PC-9 (cell line): ENCODE data around the gene PLXDC2.
A peak's percentile ranks its signal among the peaks of the same experiment; 100 is the strongest.

Experiments used
- EZH2 ChIP-seq: fragments of 200-600 bp; sonication (generic); IDR thresholded peaks from 2 replicates; pipeline ENCODE4 v1.8.0; 2017; ENCODE audit warnings: antibody characterized with exemption, low read depth
- TF ChIP-seq, protein P1 (sequence below): fragments of 200-600 bp; sonication (generic); conservative IDR thresholded peaks from 2 replicates; pipeline ENCODE4 v1.6.1; 2017; ENCODE audit warnings: mixed run types, antibody characterized with exemption, mild to moderate bottlenecking, moderate library complexity

DNA sequence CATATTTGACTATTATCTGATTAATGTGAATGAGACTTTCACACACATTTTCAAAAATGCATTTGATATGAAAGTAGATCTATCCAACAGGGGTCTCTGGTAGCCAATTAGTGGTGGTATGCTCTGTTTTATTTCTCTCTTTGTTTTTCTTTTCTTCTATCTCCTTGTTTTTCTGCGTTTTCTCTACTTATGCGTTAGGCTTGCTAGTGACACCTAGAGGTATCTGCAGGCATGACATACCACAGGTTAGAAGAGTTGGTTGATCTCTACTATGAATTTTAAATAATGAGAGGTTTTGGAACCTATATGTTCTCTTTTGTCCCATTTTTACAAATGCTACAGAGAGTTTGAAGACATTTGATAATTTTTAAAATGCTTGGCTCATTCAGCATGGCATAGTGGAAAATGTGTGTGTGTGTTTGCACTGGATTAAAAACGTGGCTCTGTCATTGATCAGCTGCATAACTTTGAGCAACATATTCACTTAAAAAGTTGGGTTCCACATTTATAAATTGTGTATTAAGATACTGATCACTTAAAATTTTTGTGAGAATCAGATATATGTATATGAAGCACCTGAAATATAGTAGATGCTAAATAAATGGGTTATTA, 28.1 kb upstream of the PLXDC2 start:
- TF ChIP-seq, protein P1, sequence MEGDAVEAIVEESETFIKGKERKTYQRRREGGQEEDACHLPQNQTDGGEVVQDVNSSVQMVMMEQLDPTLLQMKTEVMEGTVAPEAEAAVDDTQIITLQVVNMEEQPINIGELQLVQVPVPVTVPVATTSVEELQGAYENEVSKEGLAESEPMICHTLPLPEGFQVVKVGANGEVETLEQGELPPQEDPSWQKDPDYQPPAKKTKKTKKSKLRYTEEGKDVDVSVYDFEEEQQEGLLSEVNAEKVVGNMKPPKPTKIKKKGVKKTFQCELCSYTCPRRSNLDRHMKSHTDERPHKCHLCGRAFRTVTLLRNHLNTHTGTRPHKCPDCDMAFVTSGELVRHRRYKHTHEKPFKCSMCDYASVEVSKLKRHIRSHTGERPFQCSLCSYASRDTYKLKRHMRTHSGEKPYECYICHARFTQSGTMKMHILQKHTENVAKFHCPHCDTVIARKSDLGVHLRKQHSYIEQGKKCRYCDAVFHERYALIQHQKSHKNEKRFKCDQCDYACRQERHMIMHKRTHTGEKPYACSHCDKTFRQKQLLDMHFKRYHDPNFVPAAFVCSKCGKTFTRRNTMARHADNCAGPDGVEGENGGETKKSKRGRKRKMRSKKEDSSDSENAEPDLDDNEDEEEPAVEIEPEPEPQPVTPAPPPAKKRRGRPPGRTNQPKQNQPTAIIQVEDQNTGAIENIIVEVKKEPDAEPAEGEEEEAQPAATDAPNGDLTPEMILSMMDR = peak; percentile 75
- TF ChIP-seq EZH2 = no peak
